Natural killer cell (primary cell): ENCODE data around the gene FAM237A. TPM values are rescaled to one million over a fixed set of nuclear protein-coding genes. Genes with fewer than 3 reads are reported as not detected.

ENCODE experiments used
- ATAC-seq, 3 donors: fragments of 150-1000 bp in 2 of 3; fragments of 200-7000 bp in 1 of 3; cut with Tn5 transposase; 1 replicate in 1 of 3; 2 replicates in 2 of 3; pipeline ENCODE4 v1.10.0; 2021; ENCODE audit warnings: mild to moderate bottlenecking in 2 of 3, moderate library complexity in 2 of 3
- DNase-seq, 2 donors: peaks; one replicate each; pipeline versions ENCODE4 v3.0.0 to v3.0.0-alpha.2; 2013 to 2021; ENCODE audit warnings: mixed read lengths in 1 of 2
- H3K27ac ChIP-seq: one replicate; pipeline ENCODE4 v1.5.1; 2013; ENCODE audit warnings: mild to moderate bottlenecking, low read length
- H3K27me3 ChIP-seq: one replicate; pipeline ENCODE4 v1.6.1; 2013; ENCODE audit warnings: low read length; ENCODE audit not compliant: control insufficient read depth, insufficient read depth
- H3K36me3 ChIP-seq: one replicate; pipeline ENCODE4 v1.6.1; 2013; ENCODE audit warnings: low read length; ENCODE audit not compliant: control insufficient read depth, insufficient read depth
- H3K4me1 ChIP-seq: one replicate; pipeline ENCODE4 v1.6.1; 2013; ENCODE audit warnings: low read length; ENCODE audit not compliant: control insufficient read depth, insufficient read depth
- H3K4me3 ChIP-seq: one replicate; pipeline ENCODE4 v1.5.1; 2013; ENCODE audit warnings: low read length
- H3K9me3 ChIP-seq: one replicate; pipeline ENCODE4 v1.6.1; 2013; ENCODE audit warnings: low read length; ENCODE audit not compliant: control insufficient read depth, insufficient read depth
- H3K27ac Mint-ChIP-seq, 2 donors: one replicate each; pipeline ENCODE4 v1.8.0; 2022; ENCODE audit warnings: mild to moderate bottlenecking in 2 of 2, mixed read lengths in 2 of 2, moderate library complexity in 1 of 2
- H3K27me3 Mint-ChIP-seq, 2 donors: one replicate each; pipeline ENCODE4 v1.8.0; 2022; ENCODE audit warnings: low read depth in 2 of 2, mixed read lengths in 2 of 2
- H3K36me3 Mint-ChIP-seq: one replicate; pipeline ENCODE4 v1.8.0; 2022; ENCODE audit warnings: mixed read lengths
- H3K4me1 Mint-ChIP-seq, 2 donors: one replicate each; pipeline ENCODE4 v1.8.0; 2022; ENCODE audit warnings: mixed read lengths in 2 of 2
- H3K4me3 Mint-ChIP-seq: one replicate; pipeline ENCODE4 v1.8.0; 2022; ENCODE audit warnings: mild to moderate bottlenecking, moderate library complexity, mixed read lengths
- H3K9me3 Mint-ChIP-seq, 2 donors: one replicate each; pipeline ENCODE4 v1.8.0; 2022; ENCODE audit warnings: mixed read lengths in 2 of 2
- CTCF ChIP-seq: fragments of 200-600 bp; IDR thresholded peaks from one replicate; pipeline ENCODE4 v1.8.0; 2022; ENCODE audit warnings: antibody characterized with exemption
- WGBS: methylation state at CpG from one replicate; pipeline ENCODE4 v1.1.7; 2013; ENCODE audit warnings: missing lambda C conversion rate; ENCODE audit not compliant: insufficient coverage; 5-methylcytosine and 5-hydroxymethylcytosine counted together
- intact Hi-C: fragments of 100-400 bp; cut with micrococcal nuclease; formaldehyde crosslinking; loops from one replicate; pipeline ENCODE4 v1.14.2; 2022
- total RNA-seq, 4 donors: library from RNA; stranded (reverse); fragments of 120-200 nt in 1 of 4; gene quantifications; one replicate each; pipeline versions ENCODE4 v1.2.3 to v1.2.4, GENCODE V29; 2013 to 2022

The FAM237A gene
- total RNA-seq, 3 donors from 2014 or later (not counting 1 experiment from before 2014, with no cell fraction given): not detected

GRCh38 chr2:206641226-206641625 is 1.1 kb upstream of the FAM237A start:
- DNase-seq (no peak), ATAC-seq (no peak)

DNA sequence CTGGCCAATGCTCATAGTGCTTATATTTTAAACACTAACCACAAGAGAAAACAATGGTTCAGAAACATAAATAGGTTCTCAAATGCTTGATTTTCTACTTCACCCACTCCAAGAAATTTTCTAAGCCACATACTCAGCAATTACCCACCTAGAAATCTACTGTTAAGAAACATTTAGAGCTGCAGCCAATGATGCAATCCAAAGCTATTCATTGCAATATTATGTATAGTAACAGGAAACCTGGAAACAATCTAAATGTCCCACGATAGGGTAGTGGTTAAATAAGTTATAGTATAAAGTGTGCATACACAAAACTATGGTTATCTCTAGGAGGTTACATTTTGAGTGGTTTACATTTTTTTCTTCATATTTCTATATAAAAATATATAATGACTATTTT is 5.7 kb downstream of the FAM237A start:
- H3K9me3 Mint-ChIP-seq: no peaks in the 10 kb centered on the region
- H3K27me3 ChIP-seq: no peaks in the 10 kb centered on the region
- H3K36me3 Mint-ChIP-seq: no peaks in the 10 kb centered on the region
- H3K4me1 Mint-ChIP-seq: no peaks in the 10 kb centered on the region
- no peak for TF ChIP-seq CTCF
- H3K4me3 ChIP-seq: no peak overlapping the region
- DNase-seq (no peak), ATAC-seq (no peak)
- H3K27me3 Mint-ChIP-seq: peaks cover 0 to 4% of the 10 kb centered on the region in 2 donors
- H3K36me3 ChIP-seq: no peaks in the 10 kb centered on the region
- no peaks in the 10 kb centered on the region for H3K4me1 ChIP-seq
- no peak overlapping the region for H3K27ac Mint-ChIP-seq
- no CpG with 5 or more reads among the region's 1 CpG for WGBS
- intact Hi-C loops: no loop called here
- H3K27ac ChIP-seq: no peak overlapping the region
- H3K9me3 ChIP-seq: no peaks in the 10 kb centered on the region
- no peak overlapping the region for H3K4me3 Mint-ChIP-seq

More at GRCh38 chr2:206641226-206641625, 1.1 kb upstream of the FAM237A start:
- H3K4me1 ChIP-seq: no peaks in the 10 kb centered on the region
- Mint-ChIP-seq H3K4me1 (no peaks in the 10 kb centered on the region), H3K4me3 (no peak overlapping the region), H3K9me3 (no peaks in the 10 kb centered on the region), H3K27ac (no peak overlapping the region), H3K36me3 (no peaks in the 10 kb centered on the region), H3K27me3 (no peaks in the 10 kb centered on the region)
- 56% methylated on average over 3 of the region's 3 CpGs for WGBS
- intact Hi-C loops: no loop called here
- H3K27ac ChIP-seq: no peak overlapping the region
- no peak overlapping the region for H3K4me3 ChIP-seq
- TF ChIP-seq CTCF: no peak
- H3K36me3 ChIP-seq: no peaks in the 10 kb centered on the region
- peaks cover 14% of the 10 kb centered on the region for H3K27me3 ChIP-seq
- H3K9me3 ChIP-seq: no peaks in the 10 kb centered on the region

- Histone ChIP-seq H3K9me3 (no peaks in the 10 kb centered on the region), H3K36me3 (no peaks in the 10 kb centered on the region), H3K27ac (no peak overlapping the region), H3K4me1 (no peaks in the 10 kb centered on the region), H3K27me3 (no peaks in the 10 kb centered on the region), H3K4me3 (no peak overlapping the region)
- intact Hi-C loops: no loop called here
- Mint-ChIP-seq H3K9me3 (peaks cover 3 to 6% of the 10 kb centered on the region in 2 donors), H3K36me3 (peaks cover 7% of the 10 kb centered on the region), H3K4me1 (no peaks in the 10 kb centered on the region), H3K27me3 (peaks cover 0 to 5% of the 10 kb centered on the region in 2 donors), H3K27ac (no peak overlapping the region), H3K4me3 (no peak overlapping the region)
- no peak for DNase-seq
- 60% methylated on average over 1 of the region's 1 CpG for WGBS
- no peak for TF ChIP-seq CTCF
- no peak for ATAC-seq
Measured at GRCh38 chr2:206657087-206657486, 14.8 kb downstream of the FAM237A start.

DNA sequence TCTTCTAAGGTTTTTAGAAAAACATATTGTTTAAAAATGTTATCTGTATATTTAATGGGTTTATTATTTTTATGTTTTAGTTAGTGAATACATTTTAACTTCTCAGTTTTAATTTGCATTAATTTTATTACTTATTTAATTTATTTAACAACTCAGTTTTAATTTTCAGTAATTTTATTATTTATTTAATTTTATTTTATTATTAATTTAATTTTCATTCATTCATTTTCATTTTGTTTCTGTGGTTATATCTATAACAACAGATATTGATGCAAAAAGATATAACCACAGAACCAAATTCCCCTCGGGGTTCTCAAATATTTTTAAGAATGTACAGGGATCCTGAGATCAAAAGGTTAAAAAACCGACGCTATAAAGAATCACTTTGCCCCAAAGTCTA is 23.0 kb downstream of the FAM237A start:
- Mint-ChIP-seq H3K27ac (no peak overlapping the region), H3K27me3 (peaks cover 0 to 3% of the 10 kb centered on the region in 2 donors), H3K4me3 (no peak overlapping the region), H3K36me3 (no peaks in the 10 kb centered on the region), H3K4me1 (no peaks in the 10 kb centered on the region), H3K9me3 (no peaks in the 10 kb centered on the region)
- TF ChIP-seq CTCF: no peak
- Histone ChIP-seq H3K4me3 (no peak overlapping the region), H3K9me3 (no peaks in the 10 kb centered on the region), H3K27me3 (no peaks in the 10 kb centered on the region), H3K4me1 (no peaks in the 10 kb centered on the region), H3K36me3 (no peaks in the 10 kb centered on the region), H3K27ac (no peak overlapping the region)
- DNase-seq (no peak), ATAC-seq (no peak)
- WGBS: 78% methylated on average over 3 of the region's 3 CpGs
- intact Hi-C loops: no loop called here
